Effector memory CD8-positive, alpha-beta T cell (primary cell): ENCODE data around the gene DPP6.

ENCODE experiments used
- ATAC-seq: fragments of 150-1000 bp; cut with Tn5 transposase; replicated peaks from 2 replicates; pipeline ENCODE4 v1.10.0; 2021; ENCODE audit warnings: mild to moderate bottlenecking, moderate library complexity
- DNase-seq, 3 experiments: peaks; one replicate each; pipeline ENCODE4 v3.0.0; 2021
- H3K27ac Mint-ChIP-seq, 2 donors: one replicate each; pipeline ENCODE4 v1.8.0; 2022; ENCODE audit warnings: mild to moderate bottlenecking in 2 of 2, mixed read lengths in 2 of 2, moderate library complexity in 2 of 2
- H3K27me3 Mint-ChIP-seq, 2 donors: one replicate each; pipeline ENCODE4 v1.8.0; 2022; ENCODE audit warnings: mixed read lengths in 2 of 2
- H3K36me3 Mint-ChIP-seq: one replicate; pipeline ENCODE4 v1.8.0; 2022; ENCODE audit warnings: mild to moderate bottlenecking, moderate library complexity, mixed read lengths; ENCODE audit not compliant: insufficient read depth
- H3K4me1 Mint-ChIP-seq, 2 donors: one replicate each; pipeline ENCODE4 v1.8.0; 2022; ENCODE audit warnings: low read depth in 2 of 2, mixed read lengths in 2 of 2
- H3K4me3 Mint-ChIP-seq, 2 donors: one replicate each; pipeline ENCODE4 v1.8.0; 2022; ENCODE audit warnings: mild to moderate bottlenecking in 2 of 2, mixed read lengths in 2 of 2, moderate library complexity in 2 of 2
- H3K9me3 Mint-ChIP-seq, 2 donors: one replicate each; pipeline ENCODE4 v1.8.0; 2022; ENCODE audit warnings: mixed read lengths in 2 of 2

Gene DPP6

GRCh38 chr7:154872811-154873499 lies 820.8 kb downstream of the DPP6 start:
- Mint-ChIP-seq H3K27me3 (peaks cover 46 to 88% of the 10 kb centered on the region in 2 donors), H3K27ac (no peak overlapping the region)
- DNase-seq: no peak

GRCh38 chr7:154873500-154874121 lies 821.4 kb downstream of the DPP6 start:
- Mint-ChIP-seq H3K27me3 (peaks cover 41 to 87% of the 10 kb centered on the region in 2 donors), H3K4me1 (peaks cover 0 to 3% of the 10 kb centered on the region in 2 donors)

More at GRCh38 chr7:154872811-154873499, 820.8 kb downstream of the DPP6 start:
- Mint-ChIP-seq H3K36me3 (no peaks in the 10 kb centered on the region), H3K4me1 (peaks cover 0 to 3% of the 10 kb centered on the region in 2 donors), H3K4me3 (no peak overlapping the region), H3K9me3 (no peaks in the 10 kb centered on the region)
- no peak for ATAC-seq

GRCh38 chr7:154874409-154875113 lies 822.4 kb downstream of the DPP6 start:
- H3K36me3 Mint-ChIP-seq: no peaks in the 10 kb centered on the region
- H3K4me3 Mint-ChIP-seq: no peak overlapping the region
- peaks cover 33 to 77% of the 10 kb centered on the region in 2 donors for H3K27me3 Mint-ChIP-seq
- no peaks in the 10 kb centered on the region for H3K4me1 Mint-ChIP-seq
- no peaks in the 10 kb centered on the region for H3K9me3 Mint-ChIP-seq
- H3K27ac Mint-ChIP-seq: no peak overlapping the region
- no peak for DNase-seq
- ATAC-seq: no peak

More at GRCh38 chr7:154873500-154874121, 821.4 kb downstream of the DPP6 start:
- ATAC-seq: no peak
- Mint-ChIP-seq H3K36me3 (no peaks in the 10 kb centered on the region), H3K9me3 (no peaks in the 10 kb centered on the region), H3K27ac (no peak overlapping the region), H3K4me3 (no peak overlapping the region)
- DNase-seq: no peak

GRCh38 chr7:154875297-154875696 lies 823.1 kb downstream of the DPP6 start:
- Mint-ChIP-seq H3K9me3 (no peaks in the 10 kb centered on the region), H3K36me3 (no peaks in the 10 kb centered on the region), H3K27me3 (peaks cover 33 to 70% of the 10 kb centered on the region in 2 donors), H3K4me1 (no peaks in the 10 kb centered on the region), H3K27ac (no peak overlapping the region), H3K4me3 (no peak overlapping the region)
- no peak for DNase-seq
- no peak for ATAC-seq

GRCh38 chr7:154876516-154876915 lies 824.3 kb downstream of the DPP6 start:
- no peak overlapping the region for H3K27ac Mint-ChIP-seq
- peaks cover 33 to 58% of the 10 kb centered on the region in 2 donors for H3K27me3 Mint-ChIP-seq
- ATAC-seq (no peak), DNase-seq (no peak)
- H3K4me3 Mint-ChIP-seq: no peak overlapping the region
- no peaks in the 10 kb centered on the region for H3K4me1 Mint-ChIP-seq
- no peaks in the 10 kb centered on the region for H3K9me3 Mint-ChIP-seq
- no peaks in the 10 kb centered on the region for H3K36me3 Mint-ChIP-seq

GRCh38 chr7:154877031-154877430 lies 824.8 kb downstream of the DPP6 start:
- Mint-ChIP-seq H3K4me3 (no peak overlapping the region), H3K4me1 (no peaks in the 10 kb centered on the region), H3K27ac (no peak overlapping the region), H3K27me3 (peaks cover 28 to 54% of the 10 kb centered on the region in 2 donors), H3K9me3 (no peaks in the 10 kb centered on the region), H3K36me3 (no peaks in the 10 kb centered on the region)
- DNase-seq: no peak
- ATAC-seq: no peak

GRCh38 chr7:154879629-154880028 lies 827.4 kb downstream of the DPP6 start:
- Mint-ChIP-seq H3K4me1 (no peaks in the 10 kb centered on the region), H3K27me3 (peaks cover 21 to 39% of the 10 kb centered on the region in 2 donors), H3K36me3 (no peaks in the 10 kb centered on the region), H3K4me3 (no peak overlapping the region), H3K9me3 (no peaks in the 10 kb centered on the region), H3K27ac (no peak overlapping the region)
- ATAC-seq: no peak
- DNase-seq: no peak

- ATAC-seq (no peak), DNase-seq (no peak)
- Mint-ChIP-seq H3K27me3 (peaks cover 20 to 30% of the 10 kb centered on the region in 2 donors), H3K9me3 (no peaks in the 10 kb centered on the region), H3K36me3 (no peaks in the 10 kb centered on the region), H3K4me1 (no peaks in the 10 kb centered on the region), H3K27ac (no peak overlapping the region), H3K4me3 (no peak overlapping the region)
Observed at GRCh38 chr7:154880513-154880912, 828.3 kb downstream of the DPP6 start.

- H3K4me3 Mint-ChIP-seq: no peak overlapping the region
- no peak for DNase-seq
- H3K4me1 Mint-ChIP-seq: no peaks in the 10 kb centered on the region
- no peak overlapping the region for H3K27ac Mint-ChIP-seq
- no peak for ATAC-seq
- H3K36me3 Mint-ChIP-seq: no peaks in the 10 kb centered on the region
- no peaks in the 10 kb centered on the region for H3K9me3 Mint-ChIP-seq
- H3K27me3 Mint-ChIP-seq: peaks cover 15 to 25% of the 10 kb centered on the region in 2 donors
Observed at GRCh38 chr7:154881026-154881425, 828.8 kb downstream of the DPP6 start.

- H3K4me3 Mint-ChIP-seq: no peak overlapping the region
- H3K4me1 Mint-ChIP-seq: no peaks in the 10 kb centered on the region
- H3K27me3 Mint-ChIP-seq: peaks cover 10 to 20% of the 10 kb centered on the region in 2 donors
- no peak overlapping the region for H3K27ac Mint-ChIP-seq
- no peak for ATAC-seq
- H3K36me3 Mint-ChIP-seq: no peaks in the 10 kb centered on the region
- no peak for DNase-seq
- no peaks in the 10 kb centered on the region for H3K9me3 Mint-ChIP-seq
Observed at GRCh38 chr7:154881526-154881925, 829.3 kb downstream of the DPP6 start.

GRCh38 chr7:154882931-154883474 lies 830.8 kb downstream of the DPP6 start:
- ATAC-seq (no peak), DNase-seq (no peak)
- Mint-ChIP-seq H3K4me3 (no peak overlapping the region), H3K27ac (no peak overlapping the region), H3K36me3 (no peaks in the 10 kb centered on the region), H3K27me3 (peaks cover 0 to 5% of the 10 kb centered on the region in 2 donors), H3K4me1 (no peaks in the 10 kb centered on the region), H3K9me3 (no peaks in the 10 kb centered on the region)

- no peaks in the 10 kb centered on the region for H3K4me1 Mint-ChIP-seq
- H3K27ac Mint-ChIP-seq: no peak overlapping the region
- ATAC-seq: no peak
- DNase-seq: no peak
- H3K36me3 Mint-ChIP-seq: no peaks in the 10 kb centered on the region
- no peak overlapping the region for H3K4me3 Mint-ChIP-seq
- H3K9me3 Mint-ChIP-seq: no peaks in the 10 kb centered on the region
- H3K27me3 Mint-ChIP-seq: peaks cover 0 to 5% of the 10 kb centered on the region in 2 donors
Observed at GRCh38 chr7:154884348-154884920, 832.2 kb downstream of the DPP6 start.

- Mint-ChIP-seq H3K4me3 (no peak overlapping the region), H3K27me3 (peaks cover 0 to 22% of the 10 kb centered on the region in 2 donors), H3K4me1 (no peaks in the 10 kb centered on the region), H3K27ac (no peak overlapping the region), H3K36me3 (peaks cover 2% of the 10 kb centered on the region), H3K9me3 (no peaks in the 10 kb centered on the region)
- DNase-seq (no peak), ATAC-seq (no peak)
Observed at GRCh38 chr7:154886591-154886990, 834.4 kb downstream of the DPP6 start.
